A673 (cell line): ENCODE measurements around the gene BMPR1B.

Source experiments
- CTCF ChIP-seq: fragments of 300-800, 200-600 bp; sonication (generic); conservative IDR thresholded peaks from 2 replicates; pipeline ENCODE4 v1.5.1; 2017; ENCODE audit warnings: low read depth, mild to moderate bottlenecking, antibody characterized with exemption, low read length, moderate library complexity, mixed read lengths
- EZH2 ChIP-seq: fragments of 200-600 bp; sonication (generic); IDR thresholded peaks from 2 replicates; pipeline ENCODE4 v1.6.1; 2017; ENCODE audit warnings: borderline replicate concordance, low read depth, mild to moderate bottlenecking, mixed read lengths, antibody characterized with exemption, low read length; ENCODE audit not compliant: poor library complexity, severe bottlenecking

GRCh38 chr4:94880956-94881355 is 123.2 kb downstream of the BMPR1B start:
- TF ChIP-seq EZH2 (no peak), CTCF (no peak)
